ENCODE data around the gene AMIGO2. TPM values are rescaled to one million over a fixed set of nuclear protein-coding genes. Genes with fewer than 3 reads are reported as not detected.

The AMIGO2 gene, protein sequence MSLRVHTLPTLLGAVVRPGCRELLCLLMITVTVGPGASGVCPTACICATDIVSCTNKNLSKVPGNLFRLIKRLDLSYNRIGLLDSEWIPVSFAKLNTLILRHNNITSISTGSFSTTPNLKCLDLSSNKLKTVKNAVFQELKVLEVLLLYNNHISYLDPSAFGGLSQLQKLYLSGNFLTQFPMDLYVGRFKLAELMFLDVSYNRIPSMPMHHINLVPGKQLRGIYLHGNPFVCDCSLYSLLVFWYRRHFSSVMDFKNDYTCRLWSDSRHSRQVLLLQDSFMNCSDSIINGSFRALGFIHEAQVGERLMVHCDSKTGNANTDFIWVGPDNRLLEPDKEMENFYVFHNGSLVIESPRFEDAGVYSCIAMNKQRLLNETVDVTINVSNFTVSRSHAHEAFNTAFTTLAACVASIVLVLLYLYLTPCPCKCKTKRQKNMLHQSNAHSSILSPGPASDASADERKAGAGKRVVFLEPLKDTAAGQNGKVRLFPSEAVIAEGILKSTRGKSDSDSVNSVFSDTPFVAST
- total RNA-seq: 10 to 100 TPM; 13.1 to 65.5 (median 31.4) TPM
- 10 to 100 TPM; 14.4 to 29.2 TPM for polyA plus RNA-seq
- long read RNA-seq, donor 1, transcript AMIGO2-201 (2 exons, 3,763 nt): major isoform, 28 of 47 reads
- long read RNA-seq, donor 1, transcript AMIGO2-203 (3 exons, 2,856 nt): minor isoform, 5 of 47 reads
- long read RNA-seq, donor 1, partial matches to known transcripts: 0 of 47 reads
- long read RNA-seq, donor 1, other reads (novel, unspliced or antisense): 10 of 47 reads
- long read RNA-seq, donor 2, partial matches to known transcripts: 0 of 4 reads
- long read RNA-seq, donor 2, other reads (novel, unspliced or antisense): 0 of 4 reads
- long read RNA-seq, donor 3, transcript AMIGO2-203 (3 exons, 2,856 nt): minor isoform, 5 of 24 reads
- long read RNA-seq, donor 3, transcript AMIGO2-201 (2 exons, 3,763 nt): major isoform, 15 of 24 reads
- long read RNA-seq, donor 3, partial matches to known transcripts: 0 of 24 reads
- long read RNA-seq, donor 3, other reads (novel, unspliced or antisense): 2 of 24 reads

GRCh38 chr12:47079468-47079980 lies at the start of gene AMIGO2, which contains the start of gene PCED1B:
Gene AMIGO2, minus strand, starts transcription at chr12:47079959. Its CDS starts 957 bp downstream, at chr12:47079002.
Gene PCED1B, plus strand, starts transcription at chr12:47079621. Its CDS starts 155,443 bp downstream, at chr12:47235064.
- intact Hi-C loops (cut with DNase I): no loop called here
- peak; percentile 74 to 85 (median 81) for DNase-seq
- WGBS, 3 donors: 0 to 1% (median 1%) methylated on average over 35 to 58 of the region's 58 CpGs
- peaks cover 10% of the 10 kb centered on the region for H3K4me1 ChIP-seq (ENCODE audit: insufficient read depth)
- TF ChIP-seq EP300 (IDR thresholded peaks at IDR 0.05): no peak
- no peak for TF ChIP-seq CTCF (IDR thresholded peaks at IDR 0.05)
- peak; percentile 35 for TF ChIP-seq POLR2A (IDR thresholded peaks at IDR 0.05)
- no peaks in the 10 kb centered on the region for H3K9me3 ChIP-seq
- H3K36me3 ChIP-seq: no peaks in the 10 kb centered on the region
- H3K27me3 ChIP-seq: no peaks in the 10 kb centered on the region
- H3K27ac ChIP-seq: peak within 1 kb of the TSS; percentile 89 to 98
- peak within 1 kb of the TSS; percentile 78 for H3K4me3 ChIP-seq

DNA sequence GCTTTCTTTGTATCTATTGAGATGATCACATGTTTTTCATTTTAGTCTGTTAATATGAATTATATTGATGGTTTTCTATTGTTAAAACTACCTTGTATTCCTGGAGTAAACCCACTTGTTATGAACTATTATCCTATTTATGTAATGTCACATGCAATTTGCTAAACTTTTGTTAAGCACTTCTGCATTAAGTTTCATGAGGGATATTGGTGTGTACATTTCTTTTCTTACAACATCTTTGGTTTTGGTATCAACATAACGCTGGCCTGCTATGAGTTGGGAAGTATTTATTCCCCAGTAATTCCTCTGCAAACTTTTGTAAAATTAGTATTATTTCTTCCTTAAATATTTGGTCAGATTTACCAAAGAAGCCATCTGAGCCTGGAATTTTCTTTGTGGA lies 46.5 kb upstream of the AMIGO2 start:
- DNase-seq: no peak
- intact Hi-C loops (cut with DNase I): no loop called here
- Histone ChIP-seq H3K4me1 (ENCODE audit: insufficient read depth) (no peaks in the 10 kb centered on the region), H3K36me3 (no peaks in the 10 kb centered on the region), H3K4me3 (no peak overlapping the region), H3K9me3 (no peaks in the 10 kb centered on the region), H3K27ac (no peak overlapping the region), H3K27me3 (no peaks in the 10 kb centered on the region)
- 88 to 96% (median 95%) methylated on average over 1 of the region's 1 CpG for WGBS, 3 donors
- TF ChIP-seq POLR2A (IDR thresholded peaks at IDR 0.05) (no peak), CTCF (IDR thresholded peaks at IDR 0.05) (no peak), EP300 (IDR thresholded peaks at IDR 0.05) (no peak)

DNA sequence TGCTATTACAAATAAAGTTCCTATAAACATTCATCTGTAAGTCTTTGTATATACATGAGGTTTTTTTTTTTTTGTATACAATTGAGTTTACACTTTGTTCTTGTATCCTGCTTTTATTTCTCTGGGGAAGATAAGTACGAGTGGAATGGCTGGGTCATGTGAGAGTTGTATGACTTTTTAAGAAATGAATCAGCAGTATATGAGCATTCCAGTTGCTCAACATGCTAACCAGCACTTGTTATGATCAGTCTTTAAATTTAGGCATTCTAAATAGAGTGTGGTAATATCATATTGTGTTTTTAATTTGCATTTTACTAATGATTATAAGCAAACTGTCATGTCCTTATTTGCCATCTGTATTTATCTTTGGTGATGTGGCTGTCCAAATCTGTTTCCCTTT lies 44.7 kb upstream of the AMIGO2 start:
- no peak for TF ChIP-seq POLR2A (IDR thresholded peaks at IDR 0.05)
- TF ChIP-seq EP300 (IDR thresholded peaks at IDR 0.05): no peak
- TF ChIP-seq CTCF (IDR thresholded peaks at IDR 0.05): no peak
- WGBS, 3 donors: 28 to 48% (median 34%) methylated on average over 1 of the region's 1 CpG
- H3K36me3 ChIP-seq: no peaks in the 10 kb centered on the region
- no peaks in the 10 kb centered on the region for H3K9me3 ChIP-seq
- no peaks in the 10 kb centered on the region for H3K27me3 ChIP-seq
- DNase-seq: no peak
- intact Hi-C loops (cut with DNase I): no loop called here
- H3K4me3 ChIP-seq: no peak overlapping the region
- no peaks in the 10 kb centered on the region for H3K4me1 ChIP-seq (ENCODE audit: insufficient read depth)
- H3K27ac ChIP-seq: no peak overlapping the region

GRCh38 chr12:47123730-47124129 lies 44.0 kb upstream of the AMIGO2 start:
- no peak overlapping the region for H3K4me3 ChIP-seq
- H3K27ac ChIP-seq: no peak overlapping the region
- no peaks in the 10 kb centered on the region for H3K9me3 ChIP-seq
- DNase-seq: no peak
- H3K27me3 ChIP-seq: no peaks in the 10 kb centered on the region
- H3K4me1 ChIP-seq (ENCODE audit: insufficient read depth): no peaks in the 10 kb centered on the region
- no peak for TF ChIP-seq POLR2A (IDR thresholded peaks at IDR 0.05)
- no peak for TF ChIP-seq EP300 (IDR thresholded peaks at IDR 0.05)
- no peak for TF ChIP-seq CTCF (IDR thresholded peaks at IDR 0.05)
- intact Hi-C loops (cut with DNase I): no loop called here
- WGBS, 3 donors: 20 to 37% (median 33%) methylated on average over 1 of the region's 1 CpG
- H3K36me3 ChIP-seq: no peaks in the 10 kb centered on the region

Measured in ovary (tissue), 10 donors.